ENCODE data around the gene EVC. TPM values are rescaled to one million over a fixed set of nuclear protein-coding genes. Genes with fewer than 3 reads are reported as not detected.

Gene EVC
- 1 to 10 TPM; 1.6 to 2.3 TPM for total RNA-seq
- 0.02 TPM for polyA plus RNA-seq

DNA sequence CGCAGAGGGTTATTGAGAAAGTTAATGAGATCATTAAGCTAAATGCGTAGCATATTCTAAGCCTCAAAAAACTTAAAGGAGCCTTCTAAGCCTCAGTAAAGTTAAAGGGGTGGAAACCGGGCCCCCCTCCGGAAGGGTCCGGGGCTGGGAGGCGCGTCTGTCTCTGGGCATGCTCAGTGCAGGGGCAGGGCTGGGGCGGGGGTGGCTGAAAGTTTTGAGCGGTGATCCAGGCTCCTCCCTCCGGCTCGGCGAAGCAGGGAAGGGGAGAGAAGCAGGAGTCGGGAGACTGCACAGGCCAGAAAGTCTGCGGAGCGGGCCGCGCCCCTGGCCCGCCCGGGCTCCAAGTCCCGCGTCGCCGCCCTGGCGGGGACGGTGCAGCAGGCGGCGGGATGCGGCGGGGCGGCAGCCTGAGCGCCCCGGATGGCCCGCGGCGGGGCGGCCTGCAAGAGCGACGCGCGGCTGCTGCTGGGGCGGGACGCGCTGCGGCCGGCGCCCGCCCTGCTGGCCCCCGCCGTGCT lies at the start of gene EVC:
Gene EVC, plus strand, starts transcription at position 241 of the 518 bp plus-strand sequence. Its CDS starts 180 bp downstream, at position 421.
- peaks cover 3% of the 10 kb centered on the region for H3K27me3 ChIP-seq (ENCODE audit: insufficient read depth, low read length, poor library complexity, severe bottlenecking)
- H3K4me3 ChIP-seq (ENCODE audit: low read length): no peak within 1 kb of the TSS
- no peaks in the 10 kb centered on the region for H3K9me3 ChIP-seq (ENCODE audit: low read length)
- peak within 1 kb of the TSS; percentile 71 to 82 (median 76) for H3K4me3 Mint-ChIP-seq
- no peaks in the 10 kb centered on the region for H3K36me3 Mint-ChIP-seq
- ChIA-PET POLR2A (no interaction called here), CTCF (no interaction called here)
- peaks cover 32 to 42% of the 10 kb centered on the region in 2 donors for H3K27me3 Mint-ChIP-seq
- no peaks in the 10 kb centered on the region for H3K36me3 ChIP-seq (ENCODE audit: insufficient read depth, low read length)
- peaks cover 10 to 18% (median 16%) of the 10 kb centered on the region in 3 donors for H3K4me1 Mint-ChIP-seq
- DNase-seq: peak in 1 of 5 donors; percentile 7
- H3K4me1 ChIP-seq (ENCODE audit: insufficient read depth, low read length): no peaks in the 10 kb centered on the region
- H3K27ac ChIP-seq (ENCODE audit: low read depth, low read length): no peak within 1 kb of the TSS
- peak within 1 kb of the TSS in 5 of 8 donors; percentile 2 to 61 (median 30) for H3K27ac Mint-ChIP-seq
- H3K9me3 Mint-ChIP-seq: peaks cover 12 to 20% (median 15%) of the 10 kb centered on the region in 5 donors

DNA sequence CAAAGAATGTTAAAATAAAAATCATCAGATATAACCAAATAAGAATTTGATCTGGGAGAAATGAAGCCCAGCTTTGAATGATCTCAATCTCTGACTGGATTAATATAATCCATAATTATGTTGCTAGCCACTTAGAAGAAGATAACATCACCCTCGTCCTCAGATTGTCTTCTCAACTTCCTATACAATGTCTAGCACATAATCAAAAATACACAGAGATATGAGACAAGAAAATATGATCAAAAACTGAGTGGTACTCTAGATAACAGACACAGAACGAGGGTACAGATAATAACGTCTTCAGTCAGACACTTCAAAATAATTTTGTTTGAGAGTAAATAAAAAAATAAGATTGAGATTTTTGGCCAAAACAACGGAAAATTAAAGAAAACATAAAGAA lies 49.8 kb upstream of the EVC start:
- no peak for DNase-seq
- peaks cover 6 to 12% (median 7%) of the 10 kb centered on the region in 5 donors for H3K9me3 Mint-ChIP-seq
- Histone ChIP-seq H3K9me3 (ENCODE audit: low read length) (no peaks in the 10 kb centered on the region), H3K36me3 (ENCODE audit: insufficient read depth, low read length) (no peaks in the 10 kb centered on the region), H3K27me3 (ENCODE audit: insufficient read depth, low read length, poor library complexity, severe bottlenecking) (no peaks in the 10 kb centered on the region), H3K27ac (ENCODE audit: low read depth, low read length) (no peak overlapping the region), H3K4me1 (ENCODE audit: insufficient read depth, low read length) (no peaks in the 10 kb centered on the region), H3K4me3 (ENCODE audit: low read length) (no peak overlapping the region)
- POLR2A ChIA-PET: no interaction called here
- no peak overlapping the region for H3K27ac Mint-ChIP-seq
- CTCF ChIA-PET: no interaction called here
- peaks cover 0 to 2% (median 0%) of the 10 kb centered on the region in 3 donors for H3K36me3 Mint-ChIP-seq
- peaks cover 0 to under 1% of the 10 kb centered on the region in 2 donors for H3K27me3 Mint-ChIP-seq
- H3K4me1 Mint-ChIP-seq: no peaks in the 10 kb centered on the region
- H3K4me3 Mint-ChIP-seq: no peak overlapping the region

DNA sequence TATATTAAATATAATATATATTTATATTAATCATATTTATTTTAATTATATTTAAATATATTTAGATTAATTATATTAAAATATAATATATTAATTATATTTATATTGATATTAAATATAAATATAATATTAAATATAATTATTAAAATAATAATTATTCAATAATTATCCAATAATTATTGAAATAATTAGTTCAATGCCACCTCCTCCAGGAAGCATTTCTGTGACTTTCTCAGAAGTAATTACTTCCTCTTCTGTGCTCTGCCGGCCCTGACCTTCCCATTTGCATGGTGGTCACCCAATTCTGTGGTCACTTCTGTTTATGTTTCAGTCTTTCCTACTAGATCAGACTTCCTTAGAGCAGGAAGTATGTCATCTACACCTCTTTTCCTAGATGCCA lies 48.4 kb upstream of the EVC start:
- Mint-ChIP-seq H3K4me1 (no peaks in the 10 kb centered on the region), H3K27ac (no peak overlapping the region), H3K9me3 (peaks cover 6 to 12% (median 11%) of the 10 kb centered on the region in 5 donors), H3K4me3 (no peak overlapping the region), H3K36me3 (peaks cover 0 to 2% (median 0%) of the 10 kb centered on the region in 3 donors), H3K27me3 (peaks cover 0 to 2% of the 10 kb centered on the region in 2 donors)
- Histone ChIP-seq H3K4me3 (ENCODE audit: low read length) (no peak overlapping the region), H3K9me3 (ENCODE audit: low read length) (no peaks in the 10 kb centered on the region), H3K4me1 (ENCODE audit: insufficient read depth, low read length) (no peaks in the 10 kb centered on the region), H3K27me3 (ENCODE audit: insufficient read depth, low read length, poor library complexity, severe bottlenecking) (no peaks in the 10 kb centered on the region), H3K36me3 (ENCODE audit: insufficient read depth, low read length) (no peaks in the 10 kb centered on the region), H3K27ac (ENCODE audit: low read depth, low read length) (no peak overlapping the region)
- ChIA-PET CTCF (no interaction called here), POLR2A (no interaction called here)
- no peak for DNase-seq

DNA sequence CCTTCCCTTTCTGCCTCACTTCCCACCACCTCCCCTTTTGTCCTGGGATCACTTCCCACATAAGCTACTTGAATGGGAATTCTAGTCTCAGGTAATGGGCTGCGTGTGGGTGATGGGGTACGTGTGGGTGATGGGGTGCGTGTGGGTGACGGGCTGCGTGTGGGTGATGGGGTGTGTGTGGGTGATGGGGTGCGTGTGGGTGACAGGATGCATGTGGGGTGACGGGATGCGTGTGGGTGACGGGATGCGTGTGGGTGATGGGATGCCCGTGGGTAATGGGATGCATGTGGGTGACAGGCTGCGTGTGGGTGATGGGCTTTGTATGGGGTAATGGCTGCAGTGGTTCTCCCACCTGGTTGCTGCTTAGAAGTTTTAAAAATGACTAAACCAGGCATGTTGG lies 46.2 kb upstream of the EVC start:
- no peaks in the 10 kb centered on the region for H3K4me1 ChIP-seq (ENCODE audit: insufficient read depth, low read length)
- no peak overlapping the region for H3K27ac ChIP-seq (ENCODE audit: low read depth, low read length)
- H3K27me3 Mint-ChIP-seq: peaks cover 0 to 2% of the 10 kb centered on the region in 2 donors
- no peak overlapping the region for H3K4me3 ChIP-seq (ENCODE audit: low read length)
- H3K9me3 ChIP-seq (ENCODE audit: low read length): no peaks in the 10 kb centered on the region
- POLR2A ChIA-PET: no interaction called here
- H3K9me3 Mint-ChIP-seq: peaks cover 6 to 13% (median 12%) of the 10 kb centered on the region in 5 donors
- no peak overlapping the region for H3K4me3 Mint-ChIP-seq
- peaks cover 0 to 2% (median 0%) of the 10 kb centered on the region in 3 donors for H3K36me3 Mint-ChIP-seq
- H3K36me3 ChIP-seq (ENCODE audit: insufficient read depth, low read length): no peaks in the 10 kb centered on the region
- no peaks in the 10 kb centered on the region for H3K27me3 ChIP-seq (ENCODE audit: insufficient read depth, low read length, poor library complexity, severe bottlenecking)
- H3K27ac Mint-ChIP-seq: no peak overlapping the region
- CTCF ChIA-PET: no interaction called here
- no peak for DNase-seq
- no peaks in the 10 kb centered on the region for H3K4me1 Mint-ChIP-seq

DNA sequence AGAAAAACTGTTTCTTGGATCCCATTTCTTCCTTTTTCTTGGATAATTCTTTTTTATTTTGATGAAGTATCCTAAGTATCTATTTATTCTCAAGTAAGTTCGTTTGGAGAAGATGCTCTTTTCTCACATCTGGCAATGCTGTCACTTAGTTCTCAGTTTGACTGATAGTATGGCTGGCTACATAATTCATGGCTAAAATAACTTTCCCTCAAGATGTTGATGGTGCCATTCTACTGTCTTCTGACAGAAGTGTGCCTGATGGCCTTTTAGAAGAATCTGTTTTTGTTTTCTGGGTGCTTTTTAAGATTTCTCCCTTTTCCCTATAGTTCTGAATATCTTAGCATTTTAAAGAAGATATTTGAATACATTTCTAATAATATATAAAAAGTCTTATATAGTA lies 44.3 kb upstream of the EVC start:
- Histone ChIP-seq H3K4me1 (ENCODE audit: insufficient read depth, low read length) (no peaks in the 10 kb centered on the region), H3K9me3 (ENCODE audit: low read length) (no peaks in the 10 kb centered on the region), H3K27me3 (ENCODE audit: insufficient read depth, low read length, poor library complexity, severe bottlenecking) (no peaks in the 10 kb centered on the region), H3K27ac (ENCODE audit: low read depth, low read length) (no peak overlapping the region), H3K36me3 (ENCODE audit: insufficient read depth, low read length) (no peaks in the 10 kb centered on the region), H3K4me3 (ENCODE audit: low read length) (no peak overlapping the region)
- Mint-ChIP-seq H3K4me1 (no peaks in the 10 kb centered on the region), H3K36me3 (peaks cover 0 to 2% (median 0%) of the 10 kb centered on the region in 3 donors), H3K27ac (no peak overlapping the region), H3K9me3 (peaks cover 0 to 13% (median 6%) of the 10 kb centered on the region in 5 donors), H3K27me3 (peaks cover 0 to 2% of the 10 kb centered on the region in 2 donors), H3K4me3 (no peak overlapping the region)
- no peak for DNase-seq
- CTCF ChIA-PET: no interaction called here
- POLR2A ChIA-PET: no interaction called here

DNA sequence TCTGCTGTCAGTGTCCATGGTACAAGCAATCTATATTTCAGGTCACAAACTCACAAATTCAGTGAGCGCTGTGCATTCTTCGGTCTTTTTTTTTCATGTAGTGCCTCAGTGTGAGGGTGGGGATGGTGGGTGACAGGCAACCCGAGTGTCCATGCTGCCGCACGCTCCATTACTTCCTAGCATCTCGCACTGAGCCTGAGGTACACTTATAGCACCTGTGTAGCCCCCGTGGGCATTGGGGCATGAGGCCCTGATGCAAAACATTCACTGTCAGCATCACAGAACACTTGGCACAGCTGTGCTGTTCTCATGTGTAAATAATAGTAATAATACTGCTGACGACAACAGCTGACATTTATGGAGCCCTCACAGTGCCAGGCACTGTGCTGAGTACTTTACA lies 34.2 kb upstream of the EVC start:
- Histone ChIP-seq H3K27ac (ENCODE audit: low read depth, low read length) (no peak overlapping the region), H3K9me3 (ENCODE audit: low read length) (no peaks in the 10 kb centered on the region), H3K4me1 (ENCODE audit: insufficient read depth, low read length) (no peaks in the 10 kb centered on the region), H3K36me3 (ENCODE audit: insufficient read depth, low read length) (no peaks in the 10 kb centered on the region), H3K4me3 (ENCODE audit: low read length) (no peak overlapping the region), H3K27me3 (ENCODE audit: insufficient read depth, low read length, poor library complexity, severe bottlenecking) (no peaks in the 10 kb centered on the region)
- peak overlapping the region in 1 of 8 donors; percentile 65 for H3K27ac Mint-ChIP-seq
- H3K4me1 Mint-ChIP-seq: no peaks in the 10 kb centered on the region
- POLR2A ChIA-PET: no interaction called here
- no peaks in the 10 kb centered on the region for H3K27me3 Mint-ChIP-seq
- no peak overlapping the region for H3K4me3 Mint-ChIP-seq
- H3K36me3 Mint-ChIP-seq: no peaks in the 10 kb centered on the region
- DNase-seq: no peak
- CTCF ChIA-PET: no interaction called here
- peaks cover 0 to 2% (median 0%) of the 10 kb centered on the region in 5 donors for H3K9me3 Mint-ChIP-seq

DNA sequence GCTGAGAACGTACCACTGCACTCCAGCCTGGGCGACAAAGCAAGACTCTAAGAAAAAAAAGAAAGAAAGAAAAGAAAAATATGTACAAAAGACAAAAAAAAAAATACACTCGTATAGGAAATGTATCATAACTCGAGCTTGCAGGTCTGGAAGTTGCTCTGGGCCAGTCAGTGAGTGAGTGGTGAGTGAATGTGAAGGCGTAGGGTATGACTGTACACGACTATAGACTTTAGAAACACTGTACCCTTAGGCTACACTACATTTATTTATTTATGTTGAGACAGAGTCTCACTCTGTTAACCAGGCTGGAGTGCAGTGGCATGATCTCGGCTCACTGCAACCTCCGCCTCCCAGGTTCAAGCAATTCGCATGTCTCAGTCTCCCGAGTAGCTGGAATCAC lies 32.0 kb upstream of the EVC start:
- H3K4me3 Mint-ChIP-seq: no peak overlapping the region
- no peak overlapping the region for H3K27ac Mint-ChIP-seq
- Histone ChIP-seq H3K27me3 (ENCODE audit: insufficient read depth, low read length, poor library complexity, severe bottlenecking) (no peaks in the 10 kb centered on the region), H3K9me3 (ENCODE audit: low read length) (no peaks in the 10 kb centered on the region), H3K27ac (ENCODE audit: low read depth, low read length) (no peak overlapping the region), H3K4me3 (ENCODE audit: low read length) (no peak overlapping the region), H3K36me3 (ENCODE audit: insufficient read depth, low read length) (no peaks in the 10 kb centered on the region), H3K4me1 (ENCODE audit: insufficient read depth, low read length) (no peaks in the 10 kb centered on the region)
- H3K36me3 Mint-ChIP-seq: no peaks in the 10 kb centered on the region
- DNase-seq: no peak
- H3K4me1 Mint-ChIP-seq: no peaks in the 10 kb centered on the region
- POLR2A ChIA-PET: no interaction called here
- H3K9me3 Mint-ChIP-seq: peaks cover 0 to 2% (median 0%) of the 10 kb centered on the region in 5 donors
- peaks cover 0 to 2% of the 10 kb centered on the region in 2 donors for H3K27me3 Mint-ChIP-seq
- CTCF ChIA-PET: no interaction called here

DNA sequence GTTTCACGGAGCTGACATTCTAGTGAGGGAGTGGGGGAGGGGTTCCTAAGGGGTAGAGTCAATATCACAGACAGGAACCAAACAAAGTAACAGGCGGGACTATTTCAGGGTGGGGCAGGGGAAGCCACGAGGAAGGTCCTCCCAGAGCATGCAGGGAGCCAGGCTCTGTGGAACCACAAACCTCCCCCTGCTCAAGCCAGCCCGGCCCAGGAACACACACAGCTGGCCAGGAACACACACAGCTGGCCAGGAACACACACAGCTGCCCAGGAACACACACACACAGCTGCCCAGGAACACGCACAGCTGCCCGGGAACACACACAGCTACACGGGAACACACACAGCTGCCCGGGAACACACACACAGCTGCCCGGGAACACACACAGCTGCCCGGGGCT lies 27.4 kb upstream of the EVC start:
- Histone ChIP-seq H3K4me1 (ENCODE audit: insufficient read depth, low read length) (no peaks in the 10 kb centered on the region), H3K4me3 (ENCODE audit: low read length) (no peak overlapping the region), H3K36me3 (ENCODE audit: insufficient read depth, low read length) (no peaks in the 10 kb centered on the region), H3K27ac (ENCODE audit: low read depth, low read length) (no peak overlapping the region), H3K9me3 (ENCODE audit: low read length) (no peaks in the 10 kb centered on the region), H3K27me3 (ENCODE audit: insufficient read depth, low read length, poor library complexity, severe bottlenecking) (no peaks in the 10 kb centered on the region)
- ChIA-PET CTCF (no interaction called here), POLR2A (no interaction called here)
- Mint-ChIP-seq H3K27me3 (peaks cover 0 to 4% of the 10 kb centered on the region in 2 donors), H3K4me1 (no peaks in the 10 kb centered on the region), H3K4me3 (no peak overlapping the region), H3K36me3 (no peaks in the 10 kb centered on the region), H3K27ac (no peak overlapping the region), H3K9me3 (peaks cover 0 to 2% (median 0%) of the 10 kb centered on the region in 5 donors)
- DNase-seq: no peak

All from CD8-positive, alpha-beta memory T cell (primary cell).